HepG2 (cell line): ENCODE measurements around the gene DOCK10.

Experiments
- CHD2 ChIP-seq: IDR thresholded peaks from 2 replicates; pipeline ENCODE4 v1.6.1; 2011; ENCODE audit warnings: low read depth, low read length, improper control_type of control experiment
- ETS1 ChIP-seq: sonication (generic); formaldehyde crosslinking; IDR thresholded peaks from 2 replicates; pipeline ENCODE4 v1.4.0; 2020; ENCODE audit warnings: missing genetic modification reagents
- HDAC2 ChIP-seq: sonication (generic); formaldehyde crosslinking; IDR thresholded peaks from 2 replicates; pipeline ENCODE4 v1.4.0; 2020; ENCODE audit warnings: missing genetic modification reagents
- HDAC6 ChIP-seq: fragments of 200-600 bp; sonication (generic); IDR thresholded peaks from 2 replicates; pipeline ENCODE4 v1.7.0; 2017; ENCODE audit warnings: mild to moderate bottlenecking, antibody characterized with exemption, low read length, low read depth
- MAZ ChIP-seq, 2 experiments: sonication (generic) in 1 of 2; formaldehyde crosslinking in 1 of 2; IDR thresholded peaks; 2 replicates each; pipeline versions ENCODE4 v1.5.0 to v1.6.1; 2012 to 2020; ENCODE audit warnings: low read depth in 2 of 2, mild to moderate bottlenecking in 2 of 2, borderline replicate concordance in 1 of 2, improper control_type of control experiment in 1 of 2, low read length in 1 of 2, missing genetic modification reagents in 1 of 2, moderate library complexity in 1 of 2
- NFYB ChIP-seq: sonication (generic); formaldehyde crosslinking; IDR thresholded peaks from 2 replicates; pipeline ENCODE4 v1.4.0; 2020; ENCODE audit warnings: missing genetic modification reagents
- PAF1 ChIP-seq: IDR thresholded peaks from 2 replicates; pipeline ENCODE4 v1.6.1; 2016; ENCODE audit warnings: missing genetic modification reagents, missing compliant biosample characterization
- ZFP36 ChIP-seq: fragments of 150-350 bp; IDR thresholded peaks from 2 replicates; pipeline ENCODE4 v1.6.1; 2018; ENCODE audit warnings: borderline replicate concordance, low read length, low read depth; ENCODE audit not compliant: partially characterized antibody
- ZNF616 ChIP-seq: sonication (generic); formaldehyde crosslinking; IDR thresholded peaks from 2 replicates; pipeline ENCODE4 v1.5.0; 2020; ENCODE audit warnings: low read depth, mild to moderate bottlenecking, missing genetic modification reagents
- ZNF816 ChIP-seq: sonication (generic); formaldehyde crosslinking; IDR thresholded peaks from 2 replicates; pipeline ENCODE4 v1.8.0; 2022; ENCODE audit warnings: missing genetic modification reagents, mild to moderate bottlenecking, borderline replicate concordance
- TF ChIP-seq, protein P1 (sequence below): sonication (generic); formaldehyde crosslinking; IDR thresholded peaks from 2 replicates; pipeline ENCODE4 v1.5.0; 2020; ENCODE audit warnings: mild to moderate bottlenecking, missing genetic modification reagents, moderate library complexity

DNA sequence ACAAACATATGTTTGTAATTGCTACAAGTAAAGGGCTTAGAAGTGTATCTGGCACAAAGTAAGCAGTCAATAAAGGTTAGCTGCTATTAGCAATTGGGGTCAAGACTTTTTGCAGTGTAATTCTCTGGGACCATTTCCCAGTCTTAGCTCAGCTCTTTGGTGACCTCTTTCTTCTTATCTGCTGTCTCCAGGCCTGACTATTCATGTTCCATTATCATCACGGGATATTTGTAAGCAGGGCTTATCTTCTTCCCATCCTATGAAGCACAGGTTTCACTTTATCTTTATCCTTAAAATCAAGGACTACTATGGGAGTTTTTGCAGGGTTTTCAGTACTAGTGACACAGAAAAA is 131.7 kb downstream of the DOCK10 start:
- TF ChIP-seq HDAC6: no peak
- no peak for TF ChIP-seq CHD2
- TF ChIP-seq, protein P1, sequence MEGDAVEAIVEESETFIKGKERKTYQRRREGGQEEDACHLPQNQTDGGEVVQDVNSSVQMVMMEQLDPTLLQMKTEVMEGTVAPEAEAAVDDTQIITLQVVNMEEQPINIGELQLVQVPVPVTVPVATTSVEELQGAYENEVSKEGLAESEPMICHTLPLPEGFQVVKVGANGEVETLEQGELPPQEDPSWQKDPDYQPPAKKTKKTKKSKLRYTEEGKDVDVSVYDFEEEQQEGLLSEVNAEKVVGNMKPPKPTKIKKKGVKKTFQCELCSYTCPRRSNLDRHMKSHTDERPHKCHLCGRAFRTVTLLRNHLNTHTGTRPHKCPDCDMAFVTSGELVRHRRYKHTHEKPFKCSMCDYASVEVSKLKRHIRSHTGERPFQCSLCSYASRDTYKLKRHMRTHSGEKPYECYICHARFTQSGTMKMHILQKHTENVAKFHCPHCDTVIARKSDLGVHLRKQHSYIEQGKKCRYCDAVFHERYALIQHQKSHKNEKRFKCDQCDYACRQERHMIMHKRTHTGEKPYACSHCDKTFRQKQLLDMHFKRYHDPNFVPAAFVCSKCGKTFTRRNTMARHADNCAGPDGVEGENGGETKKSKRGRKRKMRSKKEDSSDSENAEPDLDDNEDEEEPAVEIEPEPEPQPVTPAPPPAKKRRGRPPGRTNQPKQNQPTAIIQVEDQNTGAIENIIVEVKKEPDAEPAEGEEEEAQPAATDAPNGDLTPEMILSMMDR: no peak
- no peak for TF ChIP-seq MAZ (IDR thresholded peaks at IDR 0.05; ENCODE audit: borderline replicate concordance, low read depth, low read length)
- no peak for TF ChIP-seq MAZ (CRISPR knock-in tag; IDR thresholded peaks at IDR 0.05; ENCODE audit: low read depth)
- no peak for TF ChIP-seq ETS1 (CRISPR knock-in tag)
- TF ChIP-seq PAF1 (CRISPR knock-in tag): no peak
- TF ChIP-seq ZNF616 (CRISPR knock-in tag): no peak
- TF ChIP-seq NFYB: no peak
- no peak for TF ChIP-seq ZFP36
- TF ChIP-seq HDAC2 (CRISPR knock-in tag): no peak
- TF ChIP-seq ZNF816 (CRISPR knock-in tag): no peak
